ENCODE results near the gene NFKBIE.
A peak's percentile ranks its signal among the peaks of the same experiment; 100 is the strongest.

Gene NFKBIE

DNA sequence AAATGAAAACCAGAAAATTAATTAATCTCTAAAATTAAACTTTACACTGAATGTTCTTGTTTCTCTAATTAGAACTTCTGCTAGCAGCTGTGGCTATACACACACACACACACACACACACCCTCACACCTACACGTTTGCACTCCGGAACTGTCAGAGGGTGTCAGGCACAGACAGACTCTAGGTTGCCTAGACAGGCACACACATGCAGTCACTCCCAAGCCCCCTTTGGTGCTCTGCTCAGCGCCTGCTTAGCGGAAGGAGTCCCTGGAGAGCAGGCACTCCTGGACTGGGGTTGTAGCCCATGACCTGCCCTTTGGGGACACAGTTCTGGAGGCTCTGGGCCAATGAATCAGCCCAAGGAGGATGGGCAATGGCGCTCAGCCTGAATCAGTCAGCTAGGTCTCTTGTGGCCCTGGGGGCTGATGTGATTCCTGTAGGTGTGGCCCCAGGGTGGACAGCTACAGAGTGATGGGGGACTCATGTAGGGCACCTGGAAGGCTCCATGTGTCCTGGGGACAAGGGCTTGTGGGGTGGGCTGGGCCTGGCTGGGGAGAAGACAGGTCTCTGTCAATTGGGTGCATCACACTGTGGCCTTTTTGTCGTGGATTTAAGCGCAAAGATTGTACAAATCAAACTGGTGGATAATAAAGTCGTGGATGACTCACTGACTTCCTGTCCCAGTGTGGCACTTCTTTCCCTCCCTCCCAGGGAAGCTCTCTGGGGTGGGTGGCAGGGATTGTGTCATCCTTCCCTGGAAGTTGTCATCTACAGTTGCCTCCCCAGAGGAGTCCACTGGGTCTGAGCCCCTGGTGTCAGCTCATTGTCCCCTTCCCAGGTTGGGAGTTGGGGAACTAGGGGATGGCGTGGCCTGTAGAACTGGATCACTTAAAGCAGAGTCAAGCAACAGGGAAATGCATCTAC, 13.7 kb upstream of the NFKBIE start:
- peaks cover 0 to 4% (median 0%) of the 10 kb centered on the region in 5 experiments for H3K9me3 ChIP-seq (ENCODE audit: control extremely low read depth in 1 of 5, control insufficient read depth in 4 of 5, insufficient read depth in 2 of 5, low read depth in 1 of 5, low read length in 4 of 5)
- peaks cover 0 to 12% (median 8%) of the 10 kb centered on the region in 4 experiments for H3K4me1 ChIP-seq (ENCODE audit: control extremely low read depth in 1 of 4, control insufficient read depth in 4 of 4, insufficient read depth in 4 of 4, low read length in 3 of 4)
- H3K4me3 ChIP-seq (ENCODE audit: control insufficient read depth in 1 of 7, extremely low read depth in 1 of 7, insufficient read depth in 4 of 7, low read depth in 2 of 7, low read length in 6 of 7), result no peak overlapping the region
- DNase-seq, result no peak
- no peak overlapping the region for H3K27ac ChIP-seq (ENCODE audit: insufficient read depth in 1 of 2, low read depth in 1 of 2, low read length in 2 of 2, poor library complexity in 1 of 2, severe bottlenecking in 2 of 2)
- POLR2A ChIA-PET, result no interaction called here
- H3K27me3 ChIP-seq (replicated peaks in 2 of 5; ENCODE audit: control insufficient read depth in 4 of 5, insufficient read depth in 5 of 5, low read length in 4 of 5), result peaks cover 0 to 65% (median 28%) of the 10 kb centered on the region in 5 experiments
- no peaks in the 10 kb centered on the region for H3K36me3 ChIP-seq (ENCODE audit: control insufficient read depth in 4 of 4, insufficient read depth in 4 of 4, low read length in 3 of 4)
- CTCF ChIA-PET, result interaction anchor here (1.0 to 4.4 kb wide), 4 partner anchors 10 to 16 kb away, joined by 3 to 23 read pairs (median 4); no protein-coding TSS in a partner anchor
- WGBS (ENCODE audit: insufficient coverage), result 75% methylated on average over 4 of the region's 9 CpGs

DNA sequence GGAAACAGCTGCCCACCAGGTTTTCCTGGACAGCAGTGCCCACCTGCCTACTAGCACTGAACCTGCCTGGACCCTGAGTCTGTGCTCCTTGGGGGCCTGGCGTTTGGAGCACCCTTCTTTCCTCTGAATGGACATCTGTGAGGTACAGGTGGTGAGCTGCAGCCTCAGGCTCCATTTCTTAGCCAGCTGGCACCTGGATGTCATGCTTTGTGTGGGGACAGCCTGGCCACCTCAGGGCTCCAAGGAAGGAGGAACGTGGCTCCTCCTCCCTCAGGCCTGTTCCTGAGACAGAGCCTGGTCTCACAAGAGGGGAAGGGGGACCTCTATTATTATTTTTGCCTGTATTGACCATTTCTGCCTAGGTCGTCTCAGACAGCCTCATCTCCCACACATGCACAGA, 13.0 kb upstream of the NFKBIE start:
- DNase-seq, result no peak
- 86% methylated on average over 2 of the region's 3 CpGs for WGBS (ENCODE audit: insufficient coverage)
- H3K4me3 ChIP-seq (ENCODE audit: control insufficient read depth in 1 of 7, extremely low read depth in 1 of 7, insufficient read depth in 4 of 7, low read depth in 2 of 7, low read length in 6 of 7), result no peak overlapping the region
- no peak overlapping the region for H3K27ac ChIP-seq (ENCODE audit: insufficient read depth in 1 of 2, low read depth in 1 of 2, low read length in 2 of 2, poor library complexity in 1 of 2, severe bottlenecking in 2 of 2)
- H3K27me3 ChIP-seq (replicated peaks in 2 of 5; ENCODE audit: control insufficient read depth in 4 of 5, insufficient read depth in 5 of 5, low read length in 4 of 5), result peaks cover 0 to 64% (median 30%) of the 10 kb centered on the region in 5 experiments
- peaks cover 0 to 12% (median 8%) of the 10 kb centered on the region in 4 experiments for H3K4me1 ChIP-seq (ENCODE audit: control extremely low read depth in 1 of 4, control insufficient read depth in 4 of 4, insufficient read depth in 4 of 4, low read length in 3 of 4)
- ChIA-PET CTCF (interaction anchor here (1.0 to 4.4 kb wide), 5 partner anchors 10 to 27 kb away, joined by 3 to 23 read pairs (median 5); no protein-coding TSS in a partner anchor), POLR2A (interaction anchor here (0.6 kb wide), 1 partner anchor 14 kb away, joined by 3 read pairs; no protein-coding TSS in a partner anchor)
- H3K36me3 ChIP-seq (ENCODE audit: control insufficient read depth in 4 of 4, insufficient read depth in 4 of 4, low read length in 3 of 4), result no peaks in the 10 kb centered on the region
- H3K9me3 ChIP-seq (ENCODE audit: control extremely low read depth in 1 of 5, control insufficient read depth in 4 of 5, insufficient read depth in 2 of 5, low read depth in 1 of 5, low read length in 4 of 5), result peaks cover 0 to 4% (median 0%) of the 10 kb centered on the region in 5 experiments

DNA sequence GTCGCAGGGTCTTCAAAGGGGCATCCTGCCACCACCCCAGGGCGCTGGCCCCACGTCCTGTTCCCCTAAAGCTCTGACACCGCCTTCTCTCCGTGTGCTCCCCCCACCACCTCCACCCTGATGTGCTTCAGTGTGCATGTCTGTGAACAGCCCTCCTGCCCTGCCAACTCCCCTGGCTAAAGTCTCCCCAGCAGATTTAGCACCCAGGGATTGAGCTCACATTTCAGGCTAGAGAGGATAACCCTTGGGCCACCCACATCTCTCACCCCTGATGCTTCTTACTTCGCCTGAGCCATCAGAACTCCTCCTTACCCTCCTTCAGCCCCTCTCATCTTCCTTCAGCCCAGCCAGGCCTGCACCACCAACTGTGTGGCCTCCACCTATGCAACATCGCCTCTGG, 12.4 kb upstream of the NFKBIE start:
- Histone ChIP-seq H3K36me3 (ENCODE audit: control insufficient read depth in 4 of 4, insufficient read depth in 4 of 4, low read length in 3 of 4) (no peaks in the 10 kb centered on the region), H3K9me3 (ENCODE audit: control extremely low read depth in 1 of 5, control insufficient read depth in 4 of 5, insufficient read depth in 2 of 5, low read depth in 1 of 5, low read length in 4 of 5) (peaks cover 0 to 4% (median 0%) of the 10 kb centered on the region in 5 experiments), H3K4me3 (ENCODE audit: control insufficient read depth in 1 of 7, extremely low read depth in 1 of 7, insufficient read depth in 4 of 7, low read depth in 2 of 7, low read length in 6 of 7) (no peak overlapping the region), H3K27me3 (replicated peaks in 2 of 5; ENCODE audit: control insufficient read depth in 4 of 5, insufficient read depth in 5 of 5, low read length in 4 of 5) (peaks cover 0 to 66% (median 33%) of the 10 kb centered on the region in 5 experiments), H3K27ac (ENCODE audit: insufficient read depth in 1 of 2, low read depth in 1 of 2, low read length in 2 of 2, poor library complexity in 1 of 2, severe bottlenecking in 2 of 2) (no peak overlapping the region), H3K4me1 (ENCODE audit: control extremely low read depth in 1 of 4, control insufficient read depth in 4 of 4, insufficient read depth in 4 of 4, low read length in 3 of 4) (peaks cover 0 to 12% (median 8%) of the 10 kb centered on the region in 4 experiments)
- DNase-seq, result no peak
- 87% methylated on average over 6 of the region's 7 CpGs for WGBS (ENCODE audit: insufficient coverage)
- CTCF ChIA-PET, result interaction anchor here (1.5 to 4.4 kb wide), 3 partner anchors 9 to 28 kb away, joined by 5 to 23 read pairs (median 9); no protein-coding TSS in a partner anchor
- POLR2A ChIA-PET, result interaction anchor here (0.6 kb wide), 1 partner anchor 14 kb away, joined by 3 read pairs; no protein-coding TSS in a partner anchor

DNA sequence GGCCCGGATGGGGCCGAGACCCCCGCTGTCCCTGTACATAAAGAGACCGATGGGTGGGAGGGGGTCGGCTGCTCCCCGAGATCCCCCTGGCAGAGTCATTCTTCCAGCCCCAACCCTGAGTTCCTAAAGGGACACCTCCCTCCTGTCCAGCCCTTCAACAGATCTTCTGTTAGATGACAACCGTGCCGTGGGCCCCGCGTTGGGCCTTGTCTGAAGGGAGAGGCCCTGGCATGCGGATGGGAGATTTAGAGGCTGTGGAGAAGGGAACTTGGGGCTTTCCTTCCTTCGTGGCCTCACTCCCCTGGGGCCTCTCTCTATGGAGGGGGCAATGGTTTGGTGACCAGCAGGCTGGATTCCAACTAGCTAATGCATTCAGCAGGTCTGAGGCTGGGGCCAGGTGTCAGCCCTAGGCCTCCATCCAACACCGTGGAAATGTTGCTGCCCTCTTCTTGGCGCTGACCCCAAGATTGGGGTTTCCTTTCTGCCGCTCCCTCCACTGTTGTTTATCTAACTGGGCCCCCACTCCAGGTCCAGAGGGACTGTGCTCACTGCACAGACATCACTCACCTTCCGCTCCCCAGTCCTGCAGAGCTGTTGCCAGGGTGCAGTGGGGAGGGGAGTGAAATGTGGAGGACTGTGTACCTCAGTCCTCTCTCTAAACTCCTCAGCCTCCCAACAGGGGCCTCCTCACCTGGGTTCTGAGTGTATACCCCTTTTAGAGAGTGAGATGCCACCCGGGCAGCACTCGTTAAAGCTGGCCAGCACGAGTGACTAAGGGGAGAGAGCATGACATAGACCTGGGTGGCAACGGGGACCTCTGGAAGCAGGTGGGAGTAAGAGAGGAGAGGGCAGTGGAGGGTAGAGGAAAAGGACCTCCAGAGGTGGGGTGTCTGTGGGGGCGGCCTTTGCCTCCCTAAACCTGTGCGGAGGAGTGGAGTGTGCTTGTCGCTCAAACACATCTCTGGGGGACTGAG, 11.6 kb upstream of the NFKBIE start:
- Histone ChIP-seq H3K36me3 (ENCODE audit: control insufficient read depth in 4 of 4, insufficient read depth in 4 of 4, low read length in 3 of 4) (no peaks in the 10 kb centered on the region), H3K9me3 (ENCODE audit: control extremely low read depth in 1 of 5, control insufficient read depth in 4 of 5, insufficient read depth in 2 of 5, low read depth in 1 of 5, low read length in 4 of 5) (peaks cover 0 to 4% (median 0%) of the 10 kb centered on the region in 5 experiments), H3K27me3 (replicated peaks in 2 of 5; ENCODE audit: control insufficient read depth in 4 of 5, insufficient read depth in 5 of 5, low read length in 4 of 5) (peaks cover 0 to 69% (median 40%) of the 10 kb centered on the region in 5 experiments), H3K27ac (ENCODE audit: insufficient read depth in 1 of 2, low read depth in 1 of 2, low read length in 2 of 2, poor library complexity in 1 of 2, severe bottlenecking in 2 of 2) (no peak overlapping the region), H3K4me3 (ENCODE audit: control insufficient read depth in 1 of 7, extremely low read depth in 1 of 7, insufficient read depth in 4 of 7, low read depth in 2 of 7, low read length in 6 of 7) (no peak overlapping the region), H3K4me1 (ENCODE audit: control extremely low read depth in 1 of 4, control insufficient read depth in 4 of 4, insufficient read depth in 4 of 4, low read length in 3 of 4) (peaks cover 0 to 12% (median 8%) of the 10 kb centered on the region in 4 experiments)
- DNase-seq, result no peak
- 74% methylated on average over 13 of the region's 23 CpGs for WGBS (ENCODE audit: insufficient coverage)
- POLR2A ChIA-PET, result no interaction called here
- CTCF ChIA-PET, result interaction anchor here (1.8 to 4.4 kb wide), 2 partner anchors 8 to 29 kb away, joined by 9 to 23 read pairs; no protein-coding TSS in a partner anchor

DNA sequence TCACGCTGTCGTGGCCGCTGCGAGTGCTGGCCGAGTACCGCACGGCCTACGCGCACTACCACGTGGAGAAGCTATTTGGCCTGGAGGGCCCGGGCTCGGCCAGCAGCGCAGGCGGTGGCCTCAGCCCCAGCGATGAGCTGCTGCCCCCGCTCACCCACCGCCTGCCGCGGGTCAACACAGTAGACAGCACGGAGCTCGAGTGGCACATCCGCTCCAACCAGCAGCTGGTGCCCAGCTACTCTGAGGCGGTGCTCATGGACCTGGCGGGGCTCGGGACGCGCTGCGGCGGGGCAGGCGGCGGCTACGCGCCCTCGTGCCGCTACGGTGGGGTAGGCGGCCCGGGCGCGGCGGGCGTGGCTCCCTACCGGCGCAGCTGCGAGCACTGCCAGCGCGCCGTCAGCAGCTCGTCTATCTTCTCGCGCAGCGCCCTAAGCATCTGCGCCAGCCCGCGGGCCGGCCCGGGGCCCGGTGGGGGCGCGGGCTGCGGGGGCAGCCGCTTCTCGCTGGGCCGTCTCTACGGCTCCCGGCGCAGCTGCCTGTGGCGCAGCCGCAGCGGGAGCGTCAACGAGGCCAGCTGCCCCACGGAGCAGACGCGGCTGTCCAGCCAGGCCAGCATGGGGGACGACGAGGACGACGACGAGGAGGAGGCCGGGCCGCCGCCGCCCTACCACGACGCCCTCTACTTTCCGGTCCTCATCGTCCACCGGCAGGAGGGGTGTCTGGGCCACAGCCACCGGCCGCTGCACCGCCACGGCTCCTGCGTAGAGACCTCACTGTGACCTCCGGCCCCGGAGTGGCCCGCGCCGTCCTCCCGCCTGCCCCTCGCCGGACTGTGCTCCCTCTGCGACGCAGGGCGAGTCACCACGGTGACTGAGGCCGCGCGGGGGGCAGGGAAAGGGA, 10.6 kb upstream of the NFKBIE start:
- ChIA-PET CTCF (interaction anchor here (0.9 to 11.0 kb wide), 2 partner anchors 28 to 37 kb away, joined by 4 to 202 read pairs; partner anchors contain the start of gene AARS2), POLR2A (no interaction called here)
- WGBS (ENCODE audit: insufficient coverage), result 12% methylated on average over 94 of the region's 109 CpGs
- Histone ChIP-seq H3K4me1 (ENCODE audit: control extremely low read depth in 1 of 4, control insufficient read depth in 4 of 4, insufficient read depth in 4 of 4, low read length in 3 of 4) (peaks cover 0 to 14% (median 8%) of the 10 kb centered on the region in 4 experiments), H3K36me3 (ENCODE audit: control insufficient read depth in 4 of 4, insufficient read depth in 4 of 4, low read length in 3 of 4) (no peaks in the 10 kb centered on the region), H3K9me3 (ENCODE audit: control extremely low read depth in 1 of 5, control insufficient read depth in 4 of 5, insufficient read depth in 2 of 5, low read depth in 1 of 5, low read length in 4 of 5) (peaks cover 0 to 4% (median 0%) of the 10 kb centered on the region in 5 experiments), H3K27ac (ENCODE audit: insufficient read depth in 1 of 2, low read depth in 1 of 2, low read length in 2 of 2, poor library complexity in 1 of 2, severe bottlenecking in 2 of 2) (no peak overlapping the region), H3K27me3 (replicated peaks in 2 of 5; ENCODE audit: control insufficient read depth in 4 of 5, insufficient read depth in 5 of 5, low read length in 4 of 5) (peaks cover 0 to 78% (median 46%) of the 10 kb centered on the region in 5 experiments), H3K4me3 (ENCODE audit: control insufficient read depth in 1 of 7, extremely low read depth in 1 of 7, insufficient read depth in 4 of 7, low read depth in 2 of 7, low read length in 6 of 7) (peak overlapping the region in 3 of 7 experiments; percentile 52 to 61 (median 53))
- peak in 2 of 3 donors; percentile 59 to 69 for DNase-seq

Measured in common myeloid progenitor, CD34-positive (primary cell).